NCI-H2171 treated with DMSO at 0.1 percent for 48 hours (cell line): ENCODE measurements around the gene MSL3B.

Source experiments
- DNase-seq: peaks from one replicate; lab custom pipeline; 2025; lab: John Stamatoyannopoulos, UW

The MSL3B gene

GRCh38 chr2:233853353-233853752 lies 14.8 kb downstream of the MSL3B start:
- no peak for DNase-seq

DNA sequence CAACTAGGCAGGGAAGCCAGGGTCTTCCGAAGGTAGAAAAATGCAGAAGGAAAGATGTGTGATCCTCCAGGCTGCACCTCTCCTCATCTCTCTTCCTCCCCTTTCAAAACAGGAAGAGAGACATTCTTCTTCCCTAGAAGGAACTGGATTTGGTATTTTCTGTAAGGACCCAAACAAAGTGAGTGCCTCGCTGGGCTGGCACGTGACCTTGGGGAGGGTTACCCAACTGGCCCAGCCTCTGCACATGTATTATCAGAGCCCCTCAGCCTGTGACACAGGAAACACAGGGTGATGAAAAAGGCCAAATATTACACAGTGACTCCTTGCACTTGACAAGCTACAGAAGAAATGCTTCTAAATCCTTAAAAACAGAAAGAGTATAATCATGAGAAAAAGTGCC lies 16.1 kb downstream of the MSL3B start:
- DNase-seq: no peak

GRCh38 chr2:233851169-233851568 lies 17.0 kb downstream of the MSL3B start:
- no peak for DNase-seq

- DNase-seq: no peak
Observed at GRCh38 chr2:233850745-233851144, 17.4 kb downstream of the MSL3B start.

DNA sequence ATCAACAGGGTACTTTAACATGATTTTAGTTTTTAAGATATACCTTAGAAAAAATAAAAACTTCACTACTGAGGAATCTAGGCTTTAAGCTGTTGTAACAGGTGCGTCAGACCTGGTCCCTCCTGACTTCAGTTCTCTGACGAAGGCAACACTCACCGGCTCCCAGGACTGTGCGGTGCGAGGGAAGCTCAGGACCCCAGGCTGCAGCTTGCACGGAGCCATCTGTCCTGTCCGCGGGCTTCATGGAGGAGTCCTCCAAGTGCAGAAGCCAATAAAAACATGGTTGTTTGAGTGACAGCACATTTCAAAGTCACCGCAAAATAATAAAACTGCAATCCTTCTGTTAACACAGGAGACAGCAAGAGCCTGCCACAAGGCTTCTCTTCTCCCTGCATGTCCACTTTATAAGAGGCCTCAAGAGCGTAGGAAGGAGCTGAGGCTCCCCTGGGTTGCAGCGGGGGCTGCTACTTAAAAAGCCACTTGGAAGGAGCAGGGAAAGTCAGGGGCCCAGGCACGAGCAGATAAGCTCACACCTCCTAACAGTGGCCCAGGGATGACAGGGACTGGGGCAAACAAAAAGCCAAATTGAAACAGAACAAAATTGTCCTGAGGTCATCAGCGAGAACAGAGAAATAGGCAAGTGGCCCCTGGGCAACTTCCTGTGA lies 18.4 kb downstream of the MSL3B start:
- no peak for DNase-seq

DNA sequence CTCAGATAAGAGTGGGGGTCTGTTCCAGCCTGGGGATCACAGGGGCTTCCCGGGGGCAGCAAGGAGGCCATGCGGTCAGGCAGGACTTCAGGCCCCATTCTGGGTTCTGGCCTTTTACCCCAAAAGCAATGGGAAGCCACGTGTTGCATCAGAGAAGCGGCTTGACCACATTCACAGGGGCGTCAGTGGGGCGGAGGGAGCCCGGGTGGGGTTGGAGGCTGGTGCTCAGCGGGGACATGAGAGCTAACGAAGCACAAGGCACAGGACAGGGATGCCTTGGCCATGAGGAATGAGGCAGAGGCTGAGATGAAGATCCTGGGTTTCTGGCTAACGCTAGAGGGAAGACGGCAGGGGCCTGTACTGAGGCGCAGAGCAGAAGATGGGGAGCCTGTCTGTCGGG lies 19.9 kb downstream of the MSL3B start:
- no peak for DNase-seq

DNA sequence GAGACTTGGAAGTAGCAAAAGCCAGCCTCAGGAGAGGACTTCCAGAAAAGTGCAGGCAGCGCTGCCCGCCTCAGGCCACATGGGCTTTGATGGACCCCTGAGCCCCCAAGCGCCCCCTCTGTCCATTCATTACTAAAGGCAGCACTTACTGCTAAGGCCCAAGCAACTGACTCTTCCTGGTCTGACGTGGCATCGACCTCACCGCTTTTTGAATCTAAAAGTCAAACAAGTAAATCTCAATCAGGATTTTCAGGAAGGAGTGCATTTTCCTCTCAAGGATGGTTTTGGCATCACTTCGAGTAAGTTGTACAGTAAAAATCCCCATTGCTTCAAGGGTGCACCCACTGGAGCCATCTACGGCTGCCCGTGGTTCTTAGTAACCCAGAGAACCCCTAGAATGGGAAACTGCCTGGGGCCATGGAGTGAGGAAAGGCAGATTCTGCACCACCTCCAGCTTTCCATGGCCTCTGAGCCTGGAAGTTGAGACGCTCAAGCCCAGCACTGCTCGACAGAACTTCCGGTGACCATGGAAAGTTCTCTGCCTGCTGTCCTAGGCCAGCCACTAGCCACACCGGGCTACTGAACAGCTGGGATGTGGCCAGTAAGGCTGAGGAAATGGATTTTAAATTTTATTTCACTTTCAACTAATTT lies 20.8 kb downstream of the MSL3B start:
- DNase-seq: no peak

DNA sequence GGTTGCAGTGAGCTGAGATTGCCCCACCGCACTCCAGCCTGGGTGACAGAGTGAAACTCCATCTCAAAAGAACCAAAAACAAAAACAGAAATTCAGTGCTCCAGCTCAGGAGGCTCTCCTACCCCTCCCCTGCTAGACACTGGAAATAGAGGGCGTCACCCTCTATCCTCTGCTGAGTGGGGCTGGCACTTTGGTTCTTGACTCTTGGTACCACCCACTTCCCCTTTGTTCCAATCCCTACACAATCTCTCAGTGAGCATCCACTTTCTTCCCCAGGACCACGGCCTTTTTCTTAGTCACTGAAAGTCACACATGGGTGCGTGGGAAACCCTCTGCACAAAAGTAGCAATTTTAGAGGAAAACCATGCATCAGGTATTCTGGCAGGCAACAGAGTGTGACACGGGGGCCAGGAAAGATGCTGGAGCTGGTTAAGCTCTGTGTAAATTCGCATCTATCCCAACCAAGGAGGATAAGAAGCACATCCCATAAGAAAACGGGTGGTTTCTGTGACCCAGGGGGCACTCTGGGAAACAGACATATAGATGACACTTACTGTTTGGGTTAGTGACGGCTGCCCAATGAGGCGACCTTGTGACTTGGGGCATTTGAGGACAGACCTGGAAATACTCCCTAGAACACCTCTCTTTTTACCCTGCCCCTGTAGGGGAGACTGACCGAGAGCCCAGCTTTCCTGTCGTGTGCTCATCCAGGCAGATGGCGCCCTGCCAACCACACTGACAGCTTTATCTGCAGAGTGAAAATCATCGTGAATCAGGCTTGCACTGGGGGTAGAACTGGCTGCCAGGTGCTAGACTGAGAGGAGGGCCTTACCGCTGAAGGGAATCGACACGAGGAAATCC lies 21.6 kb downstream of the MSL3B start:
- no peak for DNase-seq

- no peak for DNase-seq
Observed at GRCh38 chr2:233845301-233846060, 22.7 kb downstream of the MSL3B start.

GRCh38 chr2:233844836-233845235 lies 23.4 kb downstream of the MSL3B start:
- DNase-seq: no peak

- DNase-seq: no peak
Observed at GRCh38 chr2:233844064-233844807, 23.9 kb downstream of the MSL3B start.

DNA sequence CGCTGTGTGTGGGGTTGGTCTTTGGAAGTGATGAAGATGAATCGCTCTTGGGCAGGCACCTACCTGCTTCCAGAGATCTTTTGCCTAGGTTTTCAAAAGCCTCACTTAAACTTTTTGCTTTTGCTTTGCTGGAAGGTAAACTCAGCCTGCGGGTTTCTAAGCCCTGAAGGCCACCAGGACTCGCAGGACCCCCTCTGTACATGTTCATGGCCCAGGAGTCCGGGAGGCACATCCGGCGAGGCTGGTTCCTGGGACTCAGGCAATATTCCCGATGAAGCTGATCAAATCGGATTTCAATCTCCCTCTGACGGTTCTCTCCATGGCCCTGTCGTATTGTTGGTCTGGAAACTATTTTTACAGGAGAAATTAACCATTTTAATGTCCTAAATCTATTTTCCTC lies 27.0 kb downstream of the MSL3B start:
- no peak for DNase-seq

DNA sequence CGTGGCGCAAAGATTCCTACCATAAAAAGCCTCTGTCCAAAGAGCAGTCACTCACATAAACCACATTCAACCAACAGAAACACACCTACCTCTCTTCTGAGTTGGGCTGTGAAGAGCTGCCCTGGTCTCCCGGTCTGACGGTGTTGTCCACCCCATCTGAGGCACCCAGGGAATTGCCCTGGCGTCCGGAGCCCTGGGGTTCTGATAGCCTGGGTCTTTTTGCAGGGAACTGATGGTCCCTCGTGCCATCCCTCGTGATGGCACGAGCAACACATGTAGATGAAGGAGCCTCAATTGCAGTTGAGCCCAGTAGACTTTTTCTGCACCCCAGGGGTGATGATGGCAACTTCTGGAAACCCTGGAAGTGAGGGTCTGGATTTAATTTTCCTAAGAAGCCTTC lies 27.7 kb downstream of the MSL3B start:
- no peak for DNase-seq

GRCh38 chr2:233839447-233839820 lies 28.8 kb downstream of the MSL3B start:
- DNase-seq: no peak

DNA sequence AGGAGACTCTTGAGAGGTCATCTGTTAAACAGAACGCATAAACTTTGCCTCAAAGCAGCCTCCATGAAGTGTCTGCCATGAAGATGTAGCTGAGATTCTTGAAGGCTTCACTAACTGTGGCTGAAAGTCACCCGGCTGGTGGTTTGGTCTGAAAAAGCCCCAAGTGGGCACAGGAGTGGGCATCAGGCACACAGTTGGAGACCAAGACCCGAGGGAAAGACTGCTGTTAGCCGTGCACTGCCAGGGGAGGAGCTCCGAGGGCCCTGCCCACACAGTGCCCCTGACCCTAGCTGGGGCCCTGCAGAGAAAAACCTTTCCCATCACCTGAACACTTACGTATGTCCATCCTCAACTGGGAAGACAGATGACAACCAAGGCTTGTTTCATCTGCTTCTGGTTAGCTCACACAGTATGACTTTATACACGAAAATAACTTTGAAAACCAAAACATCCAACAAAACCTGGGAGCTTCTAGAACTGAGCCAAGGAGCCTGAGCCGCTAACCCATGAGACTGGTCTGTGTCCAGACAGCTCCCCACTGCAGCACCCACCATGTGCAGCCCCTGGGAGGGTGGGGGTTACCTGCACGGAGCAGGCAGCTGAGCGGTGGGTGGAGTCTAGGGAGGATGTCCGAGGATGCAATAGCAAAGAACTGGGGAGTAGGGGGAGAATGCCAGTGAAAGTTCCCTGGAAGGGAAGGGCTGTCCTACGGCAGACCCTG lies 29.3 kb downstream of the MSL3B start:
- no peak for DNase-seq

- DNase-seq: no peak
Observed at GRCh38 chr2:233838251-233838650, 29.9 kb downstream of the MSL3B start.

DNA sequence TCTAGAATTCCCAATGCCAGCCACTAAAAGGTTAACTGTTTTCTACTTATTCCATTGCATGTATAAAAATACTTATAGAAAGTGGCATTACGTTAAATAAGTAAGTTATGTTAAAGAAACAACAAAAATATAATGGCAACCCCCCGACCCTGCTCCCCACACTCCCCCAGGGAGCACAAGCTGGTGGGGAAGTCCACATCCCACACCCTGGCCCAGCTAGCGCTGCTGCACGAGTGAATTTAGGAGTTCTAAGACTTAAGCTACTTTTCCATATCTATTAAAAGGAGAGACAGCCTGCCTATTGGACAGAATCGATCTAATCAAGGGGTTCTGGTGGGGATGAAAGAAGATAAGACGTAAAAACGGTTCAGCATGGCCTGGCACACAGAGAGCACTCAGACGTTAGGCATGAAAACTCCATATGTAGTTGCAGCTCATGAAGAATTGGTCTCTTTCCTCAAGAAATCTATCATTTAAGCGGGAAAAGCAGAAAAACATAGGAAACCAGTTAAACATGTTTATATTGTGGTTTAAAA lies 30.4 kb downstream of the MSL3B start:
- DNase-seq: no peak

GRCh38 chr2:233836359-233836758 lies 31.8 kb downstream of the MSL3B start:
- no peak for DNase-seq

GRCh38 chr2:233835230-233836186 lies 32.7 kb downstream of the MSL3B start:
- no peak for DNase-seq

DNA sequence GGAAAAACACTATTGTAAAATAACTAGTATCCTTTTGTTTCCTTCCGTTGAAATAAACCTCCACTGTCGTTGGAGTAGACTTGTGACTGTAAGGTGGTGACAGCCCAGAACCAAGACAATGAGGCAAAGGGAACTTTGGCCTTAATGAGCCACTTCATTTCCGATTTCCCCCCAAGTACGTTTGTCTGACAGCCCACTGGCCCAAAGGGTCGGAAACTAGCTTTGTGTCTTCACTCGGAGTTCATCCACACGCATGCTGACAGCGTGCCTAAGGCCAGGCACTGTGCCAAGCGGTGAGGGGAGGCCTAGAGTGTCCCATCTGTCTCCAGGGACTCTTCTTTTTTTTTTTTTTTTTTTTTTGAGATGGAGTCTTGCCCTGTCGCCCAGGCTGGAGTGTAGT lies 34.8 kb downstream of the MSL3B start:
- DNase-seq: peak; percentile 61
